Measurements from ENCODE around the gene HMCN2.

Gene HMCN2

DNA sequence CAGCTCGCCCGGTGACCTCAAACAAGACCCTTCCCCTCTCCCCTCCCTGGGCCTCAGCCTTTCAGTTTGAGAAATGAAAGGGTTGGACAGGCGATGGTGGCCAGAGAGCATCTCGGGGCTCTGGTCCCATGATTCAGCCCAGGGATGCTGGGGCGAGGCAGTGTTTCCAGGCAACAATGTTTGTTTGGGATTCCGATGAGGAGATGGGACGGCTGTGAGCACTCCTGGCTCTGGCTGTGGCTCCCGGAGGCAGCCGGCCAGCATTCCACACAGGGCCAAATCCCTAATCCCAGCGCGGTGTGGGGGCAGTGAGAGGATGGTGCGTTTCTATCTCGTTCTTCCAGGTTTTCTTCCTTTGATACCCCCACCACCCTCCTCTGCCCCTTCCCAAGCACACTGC is 66.0 kb downstream of the HMCN2 start:
- DNase-seq (ENCODE audit: low spot score), result no peak
- TF ChIP-seq, protein P1, sequence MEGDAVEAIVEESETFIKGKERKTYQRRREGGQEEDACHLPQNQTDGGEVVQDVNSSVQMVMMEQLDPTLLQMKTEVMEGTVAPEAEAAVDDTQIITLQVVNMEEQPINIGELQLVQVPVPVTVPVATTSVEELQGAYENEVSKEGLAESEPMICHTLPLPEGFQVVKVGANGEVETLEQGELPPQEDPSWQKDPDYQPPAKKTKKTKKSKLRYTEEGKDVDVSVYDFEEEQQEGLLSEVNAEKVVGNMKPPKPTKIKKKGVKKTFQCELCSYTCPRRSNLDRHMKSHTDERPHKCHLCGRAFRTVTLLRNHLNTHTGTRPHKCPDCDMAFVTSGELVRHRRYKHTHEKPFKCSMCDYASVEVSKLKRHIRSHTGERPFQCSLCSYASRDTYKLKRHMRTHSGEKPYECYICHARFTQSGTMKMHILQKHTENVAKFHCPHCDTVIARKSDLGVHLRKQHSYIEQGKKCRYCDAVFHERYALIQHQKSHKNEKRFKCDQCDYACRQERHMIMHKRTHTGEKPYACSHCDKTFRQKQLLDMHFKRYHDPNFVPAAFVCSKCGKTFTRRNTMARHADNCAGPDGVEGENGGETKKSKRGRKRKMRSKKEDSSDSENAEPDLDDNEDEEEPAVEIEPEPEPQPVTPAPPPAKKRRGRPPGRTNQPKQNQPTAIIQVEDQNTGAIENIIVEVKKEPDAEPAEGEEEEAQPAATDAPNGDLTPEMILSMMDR (IDR thresholded peaks at IDR 0.05; ENCODE audit: borderline replicate concordance, control extremely low read depth, extremely low read depth, insufficient read depth, missing control alignments), result no peak
- in situ Hi-C loops (cut with MboI; ENCODE audit: low sequenced_read_pairs, unreplicated experiment), result no loop called here

DNA sequence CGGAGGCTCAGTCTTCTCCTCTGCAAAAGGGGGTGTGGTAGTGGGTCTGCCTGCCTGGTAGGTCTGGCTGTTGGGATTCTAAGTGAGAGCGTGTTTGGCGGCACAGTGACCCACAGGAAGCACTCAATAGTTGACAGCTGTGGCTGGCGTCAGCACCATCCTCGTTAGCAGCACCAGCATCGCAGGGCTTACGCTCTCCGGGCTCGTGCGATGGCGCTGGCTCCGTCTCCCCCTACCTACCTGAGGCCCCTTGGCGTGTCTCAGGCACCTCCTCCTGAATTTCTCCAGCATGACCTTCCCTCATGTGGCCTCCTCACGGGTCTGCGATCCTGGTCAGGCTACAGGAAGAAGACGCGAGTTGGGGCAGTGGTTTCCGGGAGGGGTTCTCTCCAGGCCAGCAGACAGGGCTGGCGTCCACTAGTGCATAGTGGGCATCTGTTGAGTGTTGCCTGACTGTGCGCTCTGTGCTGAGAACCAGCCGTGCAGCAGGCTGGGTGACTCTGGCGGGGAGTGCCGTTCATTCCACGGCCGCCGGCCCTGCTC is 66.9 kb downstream of the HMCN2 start:
- no peak for DNase-seq (ENCODE audit: low spot score)
- TF ChIP-seq, protein P1 (IDR thresholded peaks at IDR 0.05; ENCODE audit: borderline replicate concordance, control extremely low read depth, extremely low read depth, insufficient read depth, missing control alignments), result no peak
- in situ Hi-C loops (cut with MboI; ENCODE audit: low sequenced_read_pairs, unreplicated experiment), result no loop called here

DNA sequence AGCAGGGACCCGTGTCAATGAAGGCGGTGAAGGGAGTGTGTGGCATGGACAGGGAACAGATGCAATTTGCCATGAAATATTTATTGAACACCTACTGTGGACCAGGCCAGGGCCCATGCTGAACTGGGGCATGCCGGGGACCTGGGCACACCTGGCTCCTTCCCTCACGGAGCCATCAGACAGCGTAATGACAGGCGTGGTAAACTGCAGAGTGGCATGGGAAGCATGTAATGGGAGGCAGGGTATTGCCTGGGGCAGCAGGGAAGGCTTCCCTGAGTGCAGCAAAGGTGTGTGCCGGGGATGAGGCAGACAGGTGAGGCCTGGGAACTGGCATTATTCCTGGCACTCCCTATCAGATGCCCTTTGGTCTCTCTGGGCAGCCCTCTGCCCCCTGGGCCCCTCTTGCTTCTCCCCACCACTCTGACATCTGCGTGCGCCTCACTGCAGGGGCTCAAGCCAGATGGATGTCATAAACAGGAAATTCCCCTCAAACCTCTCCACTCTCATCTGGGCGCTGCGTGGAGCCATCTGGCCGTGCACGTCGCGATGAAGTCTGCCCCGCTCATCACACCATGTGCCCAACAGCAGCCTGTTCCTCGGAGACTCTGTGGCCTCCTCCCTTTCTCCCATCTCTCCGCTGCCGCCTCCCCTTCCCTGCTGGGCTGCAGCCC is 67.6 kb downstream of the HMCN2 start:
- in situ Hi-C loops (cut with MboI; ENCODE audit: low sequenced_read_pairs, unreplicated experiment), result no loop called here
- no peak for DNase-seq (ENCODE audit: low spot score)
- TF ChIP-seq, protein P1 (IDR thresholded peaks at IDR 0.05; ENCODE audit: borderline replicate concordance, control extremely low read depth, extremely low read depth, insufficient read depth, missing control alignments), result no peak

DNA sequence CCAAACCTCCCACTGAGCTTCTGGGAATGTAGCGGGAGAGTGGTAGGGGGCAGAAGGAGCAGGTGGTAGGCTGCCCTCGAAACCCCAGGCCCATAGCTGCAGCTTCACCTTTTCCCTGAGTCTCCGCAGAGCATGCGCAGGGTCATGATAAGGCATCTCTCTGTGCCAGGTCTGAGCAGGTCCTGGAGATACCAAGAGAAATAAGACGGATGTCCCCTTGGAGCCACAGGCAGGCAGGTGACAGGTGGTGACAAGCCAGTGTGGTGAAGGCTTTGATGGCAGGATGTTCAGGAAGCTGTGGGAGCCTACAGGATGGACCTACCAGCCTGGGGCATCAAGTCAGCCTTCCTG is 68.1 kb downstream of the HMCN2 start:
- TF ChIP-seq, protein P1 (IDR thresholded peaks at IDR 0.05; ENCODE audit: borderline replicate concordance, control extremely low read depth, extremely low read depth, insufficient read depth, missing control alignments), result no peak
- in situ Hi-C loops (cut with MboI; ENCODE audit: low sequenced_read_pairs, unreplicated experiment), result no loop called here
- DNase-seq (ENCODE audit: low spot score), result no peak

DNA sequence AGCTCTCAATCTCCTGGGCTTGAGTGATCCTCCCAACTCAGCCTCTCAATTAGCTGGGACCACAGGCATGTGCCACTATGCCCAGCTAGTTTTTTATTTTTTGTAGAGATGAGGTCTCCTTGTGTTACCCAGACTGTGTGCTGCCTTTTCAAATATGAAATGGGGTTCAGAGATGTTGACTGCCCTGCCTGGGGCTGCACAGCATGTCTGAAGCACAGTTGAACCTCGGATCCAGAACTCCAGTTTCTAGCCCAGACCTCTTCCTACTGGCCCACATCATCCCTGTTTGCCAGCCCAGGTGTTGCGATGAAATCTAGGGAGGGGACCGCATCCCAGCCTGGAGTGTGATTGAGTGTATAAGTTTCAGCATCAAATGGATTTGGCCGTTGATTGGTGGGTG is 69.4 kb downstream of the HMCN2 start:
- in situ Hi-C loops (cut with MboI; ENCODE audit: low sequenced_read_pairs, unreplicated experiment), result no loop called here
- DNase-seq (ENCODE audit: low spot score), result no peak
- TF ChIP-seq, protein P1 (IDR thresholded peaks at IDR 0.05; ENCODE audit: borderline replicate concordance, control extremely low read depth, extremely low read depth, insufficient read depth, missing control alignments), result no peak

DNA sequence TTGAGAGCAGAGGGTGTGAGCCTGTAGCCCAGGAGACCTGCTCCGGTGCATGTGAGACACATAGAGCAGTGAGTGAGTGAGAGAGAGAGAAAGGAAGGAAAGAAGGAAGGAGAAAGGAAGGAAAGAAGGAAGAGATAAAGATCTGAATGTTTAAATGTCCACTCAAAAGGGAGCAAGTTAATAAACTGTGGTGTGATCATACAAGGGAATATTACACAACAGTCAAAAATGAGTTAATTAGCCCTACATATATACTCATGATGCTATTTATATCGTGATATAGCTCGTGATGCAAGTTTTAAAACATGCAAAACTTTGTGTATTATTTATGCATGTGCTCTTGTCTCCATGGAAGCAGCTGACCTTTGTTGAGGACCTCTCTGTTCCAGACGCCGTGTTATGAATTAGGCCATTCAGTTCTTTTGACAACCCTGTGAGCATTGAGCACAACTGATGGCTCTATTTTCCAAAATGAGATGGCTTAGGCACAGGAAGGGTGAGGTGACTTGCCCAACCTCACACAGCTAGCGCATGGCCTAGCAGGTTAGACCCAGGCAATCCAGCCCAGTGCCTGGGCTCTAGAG is 70.6 kb downstream of the HMCN2 start:
- TF ChIP-seq, protein P1 (IDR thresholded peaks at IDR 0.05; ENCODE audit: borderline replicate concordance, control extremely low read depth, extremely low read depth, insufficient read depth, missing control alignments), result no peak
- DNase-seq (ENCODE audit: low spot score), result no peak
- in situ Hi-C loops (cut with MboI; ENCODE audit: low sequenced_read_pairs, unreplicated experiment), result no loop called here
